Lung (tissue), 16 donors: ENCODE data around the gene SYNDIG1L. TPM values are rescaled to one million over a fixed set of nuclear protein-coding genes. Genes with fewer than 3 reads are reported as not detected.

Source experiments
- ATAC-seq: fragments of 200-7000 bp; cut with Tn5 transposase; one replicate; pipeline ENCODE4 v1.9.1; 2020; ENCODE audit warnings: moderate number of reproducible peaks; ENCODE audit not compliant: insufficient read depth, low FRiP score
- DNase-seq, 3 donors: peaks; one replicate each; pipeline ENCODE4 v3.0.0-alpha.2; 2013 to 2017
- H3K27ac ChIP-seq, 2 donors: one replicate each; pipeline ENCODE4 v1.5.1; 2013; ENCODE audit warnings: mild to moderate bottlenecking in 2 of 2, moderate library complexity in 2 of 2, control low read depth in 1 of 2, inconsistent platforms in 1 of 2, low read depth in 1 of 2, low read length in 1 of 2
- H3K27me3 ChIP-seq, 3 donors: one replicate each; pipeline ENCODE4 v1.5.1; 2013; ENCODE audit warnings: low read length in 2 of 3; ENCODE audit not compliant: control insufficient read depth in 3 of 3, insufficient read depth in 3 of 3
- H3K36me3 ChIP-seq, 4 donors: one replicate each; pipeline ENCODE4 v1.5.1; 2013; ENCODE audit warnings: low read length in 4 of 4, mild to moderate bottlenecking in 1 of 4, moderate library complexity in 1 of 4; ENCODE audit not compliant: control insufficient read depth in 4 of 4, insufficient read depth in 4 of 4
- H3K4me1 ChIP-seq, 5 donors: one replicate each; pipeline ENCODE4 v1.5.1; 2013; ENCODE audit warnings: low read length in 5 of 5, mild to moderate bottlenecking in 2 of 5, moderate library complexity in 1 of 5; ENCODE audit not compliant: control insufficient read depth in 5 of 5, insufficient read depth in 5 of 5
- H3K4me3 ChIP-seq: one replicate; pipeline ENCODE4 v1.5.1; 2013; ENCODE audit warnings: mild to moderate bottlenecking, control low read depth, moderate library complexity
- H3K9ac ChIP-seq, 2 donors: one replicate each; pipeline ENCODE4 v1.5.1; 2013; ENCODE audit warnings: low read length in 2 of 2, control low read depth in 1 of 2; ENCODE audit not compliant: insufficient read depth in 1 of 2
- H3K9me3 ChIP-seq, 4 donors: one replicate each; pipeline ENCODE4 v1.5.1; 2013; ENCODE audit warnings: low read length in 3 of 4, mild to moderate bottlenecking in 1 of 4, moderate library complexity in 1 of 4; ENCODE audit not compliant: control insufficient read depth in 4 of 4, insufficient read depth in 3 of 4
- WGBS, 2 donors: extraction: QIAGEN DNeasy Blood & Tissue Kit; methylation state at CpG; one replicate each; pipeline ENCODE4 v1.1.7; 2013; 5-methylcytosine and 5-hydroxymethylcytosine counted together
- long read RNA-seq, 5 donors: transcript quantifications; one replicate each; lab custom pipeline, GENCODE V29; 2026
- polyA plus RNA-seq, 2 donors: library from polyadenylated mRNA; stranded (reverse); fragments of 200-250 nt; gene quantifications; one replicate each; pipeline ENCODE4 v1.2.1, GENCODE V29; 2013
- total RNA-seq, 2 donors: library from RNA; depleted of rRNA in 1 of 2; stranded (reverse); fragments of >200 nt in 1 of 2; gene quantifications; one replicate each; pipeline ENCODE4 v1.2.1, GENCODE V29; 2014 to 2021
- TF ChIP-seq, protein P1 (sequence below): IDR thresholded peaks from 2 replicates; pipeline ENCODE4 v1.5.1; 2012; ENCODE audit warnings: mild to moderate bottlenecking; ENCODE audit errors: control extremely low read depth, extremely low read depth
- donor health status: control.
- donor health status: control.
- donor health status: Bipolar disorder and iron deficiency.
- donor health status: healthy.
- donor health status: DM: yes; HTN: yes; CAD: no.

SYNDIG1L gene
- total RNA-seq (1 to 10 TPM in 1 of 2 donors, under 1 TPM in 1; 0.74 to 1.1 TPM), polyA plus RNA-seq (1 to 10 TPM in 1 of 2 donors, under 1 TPM in 1; 0.39 to 1.2 TPM)
- long read RNA-seq, donor 1, result 0 reads
- long read RNA-seq, donor 2, result 0 reads
- long read RNA-seq, donor 3, result 0 reads
- long read RNA-seq, donor 4, result 0 reads
- long read RNA-seq, donor 5, result 0 reads

DNA sequence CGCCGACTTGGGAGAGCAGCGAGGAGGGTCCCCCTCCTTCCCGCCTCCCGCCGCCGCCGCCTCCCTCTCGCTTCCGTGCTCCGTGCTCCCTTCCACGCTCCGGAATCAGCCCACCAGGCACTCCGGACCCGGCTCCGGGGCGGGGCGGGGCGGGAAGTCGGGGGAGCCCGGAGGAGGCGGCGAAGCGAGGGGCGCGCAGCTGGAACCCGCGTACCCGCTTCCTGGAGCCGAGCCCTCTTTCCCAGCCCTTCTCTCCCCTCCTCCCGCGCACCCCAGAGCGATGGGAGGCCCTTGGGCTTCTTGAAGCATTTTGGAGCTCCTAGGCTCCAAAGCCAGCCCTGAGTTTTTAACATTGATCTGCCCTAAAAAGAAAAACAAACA is at the start of gene SYNDIG1L:
Gene SYNDIG1L, minus strand, starts transcription at position 9 of the 381 bp plus-strand sequence. CDS start 16,466 bp downstream, outside the sequence.
- 1 to 7% methylated on average over 10 to 33 of the region's 33 CpGs for WGBS, 2 donors
- DNase-seq, result no peak
- TF ChIP-seq, protein P1, sequence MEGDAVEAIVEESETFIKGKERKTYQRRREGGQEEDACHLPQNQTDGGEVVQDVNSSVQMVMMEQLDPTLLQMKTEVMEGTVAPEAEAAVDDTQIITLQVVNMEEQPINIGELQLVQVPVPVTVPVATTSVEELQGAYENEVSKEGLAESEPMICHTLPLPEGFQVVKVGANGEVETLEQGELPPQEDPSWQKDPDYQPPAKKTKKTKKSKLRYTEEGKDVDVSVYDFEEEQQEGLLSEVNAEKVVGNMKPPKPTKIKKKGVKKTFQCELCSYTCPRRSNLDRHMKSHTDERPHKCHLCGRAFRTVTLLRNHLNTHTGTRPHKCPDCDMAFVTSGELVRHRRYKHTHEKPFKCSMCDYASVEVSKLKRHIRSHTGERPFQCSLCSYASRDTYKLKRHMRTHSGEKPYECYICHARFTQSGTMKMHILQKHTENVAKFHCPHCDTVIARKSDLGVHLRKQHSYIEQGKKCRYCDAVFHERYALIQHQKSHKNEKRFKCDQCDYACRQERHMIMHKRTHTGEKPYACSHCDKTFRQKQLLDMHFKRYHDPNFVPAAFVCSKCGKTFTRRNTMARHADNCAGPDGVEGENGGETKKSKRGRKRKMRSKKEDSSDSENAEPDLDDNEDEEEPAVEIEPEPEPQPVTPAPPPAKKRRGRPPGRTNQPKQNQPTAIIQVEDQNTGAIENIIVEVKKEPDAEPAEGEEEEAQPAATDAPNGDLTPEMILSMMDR, result no peak
- no peaks in the 10 kb centered on the region for H3K9me3 ChIP-seq
- H3K4me1 ChIP-seq, result peaks cover 0 to 3% (median 0%) of the 10 kb centered on the region in 5 donors
- no peak within 1 kb of the TSS for H3K9ac ChIP-seq
- no peak for ATAC-seq
- H3K27me3 ChIP-seq, result peaks cover 0 to 18% (median 11%) of the 10 kb centered on the region in 3 donors
- no peak within 1 kb of the TSS for H3K27ac ChIP-seq
- H3K4me3 ChIP-seq, result no peak within 1 kb of the TSS
- no peaks in the 10 kb centered on the region for H3K36me3 ChIP-seq

- Histone ChIP-seq H3K9me3 (no peaks in the 10 kb centered on the region), H3K36me3 (peaks cover 0 to 23% (median 12%) of the 10 kb centered on the region in 4 donors), H3K4me1 (peaks cover 0 to 3% (median 0%) of the 10 kb centered on the region in 5 donors), H3K27ac (no peak overlapping the region), H3K27me3 (no peaks in the 10 kb centered on the region), H3K4me3 (no peak overlapping the region), H3K9ac (no peak overlapping the region)
- WGBS, 2 donors, result 64 to 76% methylated on average over 3 of the region's 3 CpGs
- TF ChIP-seq, protein P1, result no peak
- DNase-seq (no peak), ATAC-seq (no peak)
Measured at GRCh38 chr14:74475678-74476077, 49.7 kb upstream of the SYNDIG1L start.

DNA sequence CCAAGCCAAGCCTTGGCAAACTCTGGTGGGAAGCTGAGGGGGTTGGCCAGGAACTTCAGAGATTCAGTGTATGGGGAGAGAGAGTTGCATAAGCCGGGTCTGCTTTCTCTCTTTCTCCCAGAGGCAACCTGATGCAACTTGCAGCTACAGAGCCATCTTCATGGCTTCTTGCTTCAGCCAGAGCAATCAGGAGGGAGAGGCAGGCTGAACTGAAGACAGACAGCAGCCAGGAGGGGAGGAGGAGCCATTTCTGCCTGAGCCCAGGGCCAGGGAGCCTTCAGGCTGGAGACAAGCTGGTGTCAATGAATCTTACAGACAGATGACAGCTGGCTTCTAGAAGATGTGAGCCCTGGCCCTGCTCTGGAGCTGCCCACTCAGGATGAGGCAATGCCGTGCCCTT is 48.4 kb upstream of the SYNDIG1L start:
- Histone ChIP-seq H3K9ac (no peak overlapping the region), H3K9me3 (no peaks in the 10 kb centered on the region), H3K4me1 (peaks cover 0 to 6% (median 0%) of the 10 kb centered on the region in 5 donors), H3K27ac (no peak overlapping the region), H3K27me3 (no peaks in the 10 kb centered on the region), H3K36me3 (peaks cover 0 to 15% (median 4%) of the 10 kb centered on the region in 4 donors), H3K4me3 (no peak overlapping the region)
- TF ChIP-seq, protein P1, result no peak
- DNase-seq, result no peak
- no peak for ATAC-seq
- WGBS, 2 donors, result 80 to 86% methylated on average over 2 of the region's 2 CpGs

GRCh38 chr14:74472601-74473000 is 46.6 kb upstream of the SYNDIG1L start:
- DNase-seq (no peak), ATAC-seq (no peak)
- H3K9ac ChIP-seq, result no peak overlapping the region
- no peak overlapping the region for H3K27ac ChIP-seq
- 79 to 91% methylated on average over 2 of the region's 2 CpGs for WGBS, 2 donors
- peaks cover 0 to 17% (median 3%) of the 10 kb centered on the region in 4 donors for H3K36me3 ChIP-seq
- TF ChIP-seq, protein P1, result no peak
- no peaks in the 10 kb centered on the region for H3K27me3 ChIP-seq
- peaks cover 0 to 11% (median 0%) of the 10 kb centered on the region in 5 donors for H3K4me1 ChIP-seq
- no peaks in the 10 kb centered on the region for H3K9me3 ChIP-seq
- H3K4me3 ChIP-seq, result no peak overlapping the region
